Activated CD4-positive, CD25-positive, alpha-beta regulatory T cell (primary cell): ENCODE data around the gene ENKD1.

ENCODE experiments used
- DNase-seq, 4 experiments: peaks; one replicate each; lab custom pipeline; 2025; lab: John Stamatoyannopoulos, UW

Gene ENKD1

DNA sequence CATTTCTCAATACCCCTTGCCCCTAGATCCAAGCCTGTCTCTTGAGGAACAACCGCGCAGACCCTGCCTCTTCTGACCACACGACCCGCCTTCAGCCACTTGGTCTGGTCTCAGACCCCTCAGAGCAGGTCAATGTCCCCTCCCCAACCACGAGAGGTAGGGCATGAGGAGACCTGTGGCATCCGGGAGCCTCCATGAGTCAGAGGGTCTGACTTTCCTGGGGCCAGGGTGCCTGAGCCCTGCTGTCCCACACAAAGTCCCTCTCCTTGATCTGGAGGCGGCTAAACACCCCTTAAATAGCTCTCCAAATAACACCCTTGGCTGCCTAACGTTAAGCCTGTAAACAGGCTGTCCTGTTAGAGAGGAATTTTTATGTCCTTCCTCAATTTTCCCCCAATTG, 16.5 kb downstream of the ENKD1 start:
- no peak for DNase-seq

DNA sequence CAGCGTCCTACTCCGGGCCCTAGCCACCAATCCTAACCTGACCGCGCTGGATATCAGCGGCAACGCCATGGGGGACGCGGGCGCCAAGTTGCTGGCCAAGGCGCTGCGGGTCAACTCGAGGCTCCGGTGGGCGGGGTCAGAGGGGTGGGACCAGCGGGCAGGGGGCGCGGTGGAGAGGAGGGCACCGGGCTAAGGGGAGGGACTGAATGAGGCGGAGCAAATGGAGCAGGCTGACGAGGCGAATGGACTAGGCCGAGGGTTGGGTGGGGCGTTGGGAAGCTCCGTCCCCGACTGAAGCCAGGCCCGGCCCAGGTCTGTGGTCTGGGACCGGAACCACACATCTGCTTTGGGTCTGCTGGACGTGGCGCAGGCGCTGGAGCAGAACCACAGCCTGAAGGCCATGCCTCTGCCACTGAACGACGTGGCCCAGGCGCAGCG, 17.0 kb downstream of the ENKD1 start:
- DNase-seq: no peak

DNA sequence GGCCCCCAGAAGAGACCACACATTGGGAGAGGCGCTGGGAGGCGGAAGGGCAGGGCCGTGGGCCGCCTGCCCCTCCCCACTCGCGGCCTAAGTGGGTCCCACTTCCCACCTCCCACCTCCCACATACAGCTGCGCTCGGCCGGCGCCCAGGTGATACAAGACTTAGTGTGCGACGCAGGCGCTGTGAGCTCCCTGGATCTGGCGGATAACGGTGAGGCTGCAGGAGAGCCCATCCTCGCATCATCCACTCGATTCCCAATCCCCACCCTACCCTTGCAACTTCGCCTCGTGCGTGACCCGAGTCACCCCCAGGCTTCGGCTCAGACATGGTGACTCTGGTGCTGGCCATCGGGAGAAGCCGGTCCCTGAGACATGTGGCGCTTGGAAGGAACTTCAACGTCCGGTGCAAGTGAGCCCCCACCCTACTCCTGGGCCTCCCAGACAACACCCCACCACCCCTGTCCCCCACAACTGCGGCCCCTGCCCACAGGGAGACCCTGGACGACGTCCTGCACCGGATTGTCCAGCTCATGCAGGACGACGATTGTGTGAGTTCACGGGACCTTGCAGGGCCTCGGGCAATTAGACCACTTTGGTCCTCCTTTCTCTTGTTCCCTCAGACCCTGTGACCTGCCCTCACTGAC, 17.7 kb downstream of the ENKD1 start:
- no peak for DNase-seq

DNA sequence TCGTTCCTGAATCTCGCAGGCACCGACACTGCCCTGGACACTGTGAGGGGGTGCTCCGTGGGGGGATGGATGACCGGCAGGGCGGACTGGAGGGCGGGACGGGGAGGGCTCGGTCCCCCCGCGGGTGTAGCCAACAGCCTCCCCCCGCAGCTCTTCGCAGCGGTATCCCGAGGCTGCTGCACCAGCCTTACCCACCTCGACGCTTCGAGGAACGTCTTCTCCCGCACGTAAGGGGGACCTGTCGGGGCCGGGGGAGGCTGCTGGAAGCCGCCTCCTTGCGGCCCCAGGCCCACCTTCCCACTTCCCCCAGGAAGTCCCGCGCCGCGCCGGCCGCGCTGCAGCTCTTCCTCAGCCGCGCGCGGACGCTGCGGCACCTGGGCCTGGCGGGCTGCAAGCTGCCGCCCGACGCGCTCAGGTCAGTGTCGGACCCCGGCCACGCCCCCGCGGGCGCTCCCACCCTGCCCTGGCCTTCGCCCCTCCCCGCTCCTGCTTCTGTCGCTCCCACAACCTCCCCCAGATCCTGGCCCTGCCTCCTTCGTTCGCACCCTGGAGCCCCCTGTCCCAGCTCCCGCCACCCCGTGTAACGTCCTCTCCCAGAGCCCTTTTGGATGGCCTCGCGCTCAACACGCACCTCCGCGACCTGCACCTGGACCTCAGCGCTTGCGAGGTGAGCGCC, 18.3 kb downstream of the ENKD1 start:
- no peak for DNase-seq

DNA sequence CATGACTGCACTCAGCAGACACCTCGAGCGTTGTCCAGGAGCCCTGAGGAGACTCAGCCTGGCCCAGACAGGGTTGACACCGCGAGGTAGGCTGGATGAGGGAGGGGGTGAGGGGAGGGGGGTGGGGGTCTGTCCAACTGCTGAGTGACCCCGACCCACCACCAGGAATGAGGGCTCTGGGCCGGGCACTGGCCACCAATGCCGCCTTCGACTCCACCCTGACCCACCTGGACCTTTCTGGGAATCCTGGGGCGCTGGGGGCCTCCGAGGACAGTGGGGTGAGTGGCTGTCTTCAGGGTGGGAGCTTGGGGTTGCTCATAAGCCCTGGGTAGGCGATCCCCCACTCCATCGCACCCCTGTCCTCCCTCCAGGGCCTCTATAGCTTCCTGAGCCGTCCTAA, 18.9 kb downstream of the ENKD1 start:
- no peak for DNase-seq

DNA sequence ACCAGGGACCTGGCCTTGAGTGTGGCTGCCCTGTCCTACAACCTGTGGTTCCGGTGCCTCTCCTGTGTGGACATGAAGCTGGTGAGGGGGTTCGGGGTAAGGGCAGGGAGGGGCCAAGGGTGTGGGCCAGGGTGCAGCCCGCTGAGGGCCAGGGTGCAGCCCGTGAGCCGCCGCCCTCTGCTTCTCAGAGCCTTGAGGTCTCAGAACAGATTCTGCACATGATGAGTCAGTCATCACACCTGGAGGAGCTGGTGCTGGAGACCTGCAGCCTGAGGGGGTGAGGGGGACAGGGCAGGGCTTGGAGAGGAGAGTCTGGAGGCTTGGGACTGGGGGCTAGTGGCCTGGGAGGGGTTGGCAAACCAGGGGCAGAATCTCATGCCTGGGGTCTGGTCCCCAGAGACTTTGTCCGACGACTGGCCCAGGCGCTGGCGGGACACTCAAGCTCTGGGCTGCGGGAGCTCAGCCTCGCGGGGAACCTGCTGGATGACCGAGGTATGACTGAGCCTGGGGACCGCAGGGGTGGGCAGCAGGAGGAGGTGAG, 19.4 kb downstream of the ENKD1 start:
- DNase-seq: no peak

DNA sequence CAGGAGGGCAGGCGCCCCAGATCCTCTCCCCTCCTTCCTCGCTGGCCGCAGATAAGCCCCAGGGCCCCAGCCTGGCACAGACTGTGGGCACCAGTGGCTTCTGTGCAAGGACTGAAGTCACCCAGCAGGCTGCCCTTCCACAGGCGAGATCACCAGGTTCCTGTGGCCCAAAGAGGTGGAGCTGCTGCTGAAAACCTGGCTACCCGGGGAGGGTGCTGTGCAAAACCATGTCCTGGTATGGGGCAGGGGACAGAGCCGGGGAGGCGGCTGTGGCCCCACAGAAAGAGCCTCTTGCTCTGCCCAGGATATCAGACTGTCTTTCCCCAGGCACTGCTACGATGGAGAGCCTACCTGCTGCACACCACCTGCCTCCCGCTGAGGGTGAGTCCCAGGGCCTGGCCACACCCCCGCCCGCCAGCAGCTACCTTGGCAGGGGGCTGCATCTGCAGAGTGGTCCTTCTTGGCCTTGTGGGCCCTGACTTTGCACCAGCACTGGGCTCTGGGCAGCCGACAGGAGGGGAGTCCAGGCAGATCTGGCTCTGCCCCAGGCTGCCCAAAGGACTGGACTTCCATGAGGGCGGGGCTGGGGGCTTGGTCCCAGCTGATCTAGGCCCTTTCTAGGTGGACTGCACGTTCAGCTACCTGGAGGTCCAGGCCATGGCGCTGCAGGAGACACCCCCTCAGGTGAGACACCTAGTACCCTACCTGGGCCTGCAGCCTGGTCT, 21.0 kb downstream of the ENKD1 start:
- no peak for DNase-seq

DNA sequence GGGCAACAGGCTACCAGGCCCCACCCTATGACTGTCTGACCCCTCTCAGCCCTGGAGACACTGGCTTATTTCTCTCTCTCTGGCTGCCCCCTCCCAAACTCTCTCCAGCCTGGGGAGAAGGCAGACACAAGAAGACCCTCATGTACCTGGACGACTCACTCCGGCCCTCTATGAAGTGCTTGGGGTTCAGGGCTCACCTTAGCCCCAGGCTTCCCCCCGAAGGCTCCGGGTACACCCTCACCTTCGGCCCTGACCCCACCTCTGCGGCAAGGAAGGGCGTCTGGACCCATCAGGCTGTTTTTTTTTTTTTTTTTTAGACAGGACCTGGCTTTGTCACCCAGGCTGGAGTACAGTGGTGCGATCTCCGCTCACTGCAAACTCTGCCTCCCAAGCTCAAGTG, 22.5 kb downstream of the ENKD1 start:
- DNase-seq: no peak

DNA sequence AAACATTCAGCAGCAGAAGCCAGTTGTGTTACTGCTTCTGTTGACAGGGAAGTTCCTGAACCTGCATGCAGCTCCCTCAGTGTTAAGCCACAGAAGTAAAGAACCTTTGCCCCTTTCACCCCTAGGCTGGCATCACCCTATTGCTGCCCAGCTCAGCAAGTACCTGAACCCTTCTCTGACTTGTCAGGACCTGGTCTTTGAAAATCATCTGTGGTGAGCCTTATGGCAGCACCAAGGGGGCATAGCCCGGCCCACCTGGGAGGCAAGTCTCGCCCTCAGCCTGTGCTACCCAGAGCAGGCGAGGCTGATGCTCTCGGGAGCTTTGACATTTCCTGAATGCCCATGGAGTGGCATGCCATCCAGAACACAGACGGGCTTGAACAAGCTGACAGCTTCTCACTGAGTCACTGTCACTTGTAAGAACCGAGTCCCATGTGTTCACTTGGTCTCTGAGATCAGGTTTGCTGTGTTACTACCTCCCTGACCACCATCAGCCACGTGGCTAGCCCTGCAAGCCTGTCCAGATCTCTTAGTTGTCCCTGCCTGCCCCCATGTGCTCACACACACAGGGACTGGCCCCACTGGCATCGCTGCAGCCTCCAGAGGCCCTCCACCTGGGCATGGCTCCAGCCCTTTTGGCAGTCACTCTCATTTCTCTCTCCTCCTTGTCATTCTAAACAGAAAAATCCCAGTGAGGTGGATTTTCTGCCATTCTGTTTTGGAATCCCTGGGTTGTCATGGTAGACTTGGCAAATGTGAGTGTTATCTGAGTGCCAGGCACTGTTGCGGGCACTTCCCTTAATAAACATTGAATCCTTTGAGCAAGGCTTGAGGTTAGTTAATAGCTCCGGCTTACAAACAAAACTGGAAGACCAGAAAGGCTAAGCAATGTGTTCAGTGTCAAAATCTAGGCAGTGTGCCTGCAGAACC, 24.5 kb downstream of the ENKD1 start:
- DNase-seq: no peak

DNA sequence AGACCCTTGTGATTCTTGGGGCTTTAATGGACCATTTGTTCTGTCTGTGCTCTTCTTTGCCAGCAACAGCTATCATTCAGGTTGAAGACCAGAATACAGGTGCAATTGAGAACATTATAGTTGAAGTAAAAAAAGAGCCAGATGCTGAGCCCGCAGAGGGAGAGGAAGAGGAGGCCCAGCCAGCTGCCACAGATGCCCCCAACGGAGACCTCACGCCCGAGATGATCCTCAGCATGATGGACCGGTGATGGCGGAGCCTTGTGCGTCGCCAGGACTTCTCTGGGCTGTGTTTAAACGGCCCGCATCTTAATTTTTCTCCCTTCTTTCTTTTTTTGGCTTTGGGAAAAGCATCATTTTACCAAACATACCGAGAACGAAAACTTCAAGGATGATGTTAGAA, 28.9 kb downstream of the ENKD1 start:
- no peak for DNase-seq

DNA sequence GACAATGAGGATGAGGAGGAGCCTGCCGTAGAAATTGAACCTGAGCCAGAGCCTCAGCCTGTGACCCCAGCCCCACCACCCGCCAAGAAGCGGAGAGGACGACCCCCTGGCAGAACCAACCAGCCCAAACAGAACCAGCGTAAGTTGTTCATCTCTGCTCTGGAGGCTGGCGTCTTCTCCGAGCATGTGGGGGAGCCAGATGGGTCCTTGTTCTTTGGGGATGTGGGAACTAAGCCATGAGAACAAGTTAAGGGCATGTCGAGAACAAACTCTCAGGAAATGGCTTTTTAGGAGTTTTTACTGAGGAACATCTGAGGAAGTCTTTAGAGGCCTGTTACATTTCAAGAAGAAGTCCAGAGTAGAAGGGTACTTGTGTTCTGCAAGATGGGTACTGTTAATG, 29.8 kb downstream of the ENKD1 start:
- no peak for DNase-seq

DNA sequence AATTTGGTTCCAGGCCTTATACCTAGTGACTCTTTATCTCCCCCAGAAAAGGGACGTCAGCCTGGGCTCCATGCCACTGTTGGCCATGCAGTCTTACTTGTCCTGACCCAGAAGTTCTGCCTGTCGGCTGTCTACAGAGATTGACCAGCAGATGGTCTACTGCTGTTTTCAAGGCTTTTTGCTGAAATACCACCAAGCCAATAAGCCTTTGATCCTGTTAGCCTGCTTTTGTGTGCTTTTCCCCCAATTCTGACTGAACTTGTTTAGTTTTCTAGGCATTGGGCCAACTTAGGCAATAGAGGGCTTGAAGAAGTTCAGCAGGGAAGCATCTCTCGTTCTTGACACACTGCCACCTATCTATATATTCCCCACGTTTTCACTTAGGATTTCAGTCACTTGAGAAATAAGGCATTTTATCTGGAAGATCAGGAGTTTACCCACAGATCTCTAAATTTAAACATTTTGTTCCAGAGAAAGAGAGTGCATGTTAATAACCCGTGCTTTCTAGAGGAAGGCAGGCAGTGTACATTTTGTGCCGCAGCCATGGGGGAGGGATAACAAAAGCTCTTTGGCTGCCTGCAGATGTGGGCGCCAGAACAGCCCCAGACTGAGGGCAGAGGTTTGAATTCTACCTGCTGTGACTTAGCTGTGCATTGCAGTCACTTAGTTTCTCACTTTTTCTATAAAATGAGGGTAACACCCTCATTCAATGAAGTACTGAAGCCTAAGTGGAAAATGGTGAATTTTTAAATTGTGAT, 34.0 kb downstream of the ENKD1 start:
- no peak for DNase-seq

DNA sequence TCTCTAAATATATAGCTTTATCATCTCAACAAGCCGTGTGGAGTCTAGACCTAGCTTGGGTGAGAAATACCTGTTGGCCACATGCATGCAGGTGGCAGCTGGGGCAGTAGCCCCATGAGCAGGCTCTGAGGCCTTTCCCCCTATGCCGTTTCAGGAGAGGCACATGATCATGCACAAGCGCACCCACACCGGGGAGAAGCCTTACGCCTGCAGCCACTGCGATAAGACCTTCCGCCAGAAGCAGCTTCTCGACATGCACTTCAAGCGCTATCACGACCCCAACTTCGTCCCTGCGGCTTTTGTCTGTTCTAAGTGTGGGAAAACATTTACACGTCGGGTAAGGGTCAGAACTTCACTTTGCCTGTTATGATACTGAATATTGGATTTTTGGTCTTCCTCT, 38.3 kb downstream of the ENKD1 start:
- no peak for DNase-seq

DNA sequence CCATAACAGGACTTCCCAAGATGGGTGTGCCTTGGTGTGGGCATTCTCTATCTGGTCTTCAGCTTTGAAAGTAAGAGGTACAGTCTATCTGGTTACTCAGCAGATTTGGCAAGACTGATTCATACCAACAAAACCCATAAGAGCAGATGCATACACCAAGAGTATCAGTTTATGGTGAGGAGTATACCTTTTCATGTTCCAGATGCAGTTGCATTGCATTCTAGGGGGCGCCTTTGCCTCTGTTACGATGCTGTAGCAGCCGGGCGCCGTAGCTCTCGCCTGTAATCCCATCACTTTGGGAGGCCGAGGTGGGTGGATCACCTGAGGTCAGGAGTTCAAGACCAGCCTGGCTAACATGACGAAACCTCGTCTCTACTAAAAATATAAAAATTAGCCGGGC, 52.7 kb downstream of the ENKD1 start:
- no peak for DNase-seq
